Ovary (tissue), 3 donors: ENCODE results near the gene E2F6.

Source experiments
- EP300 ChIP-seq: sonication (generic); formaldehyde crosslinking; IDR thresholded peaks from one replicate; pipeline ENCODE4 v1.6.1; 2017; ENCODE audit warnings: antibody characterized with exemption
- POLR2A ChIP-seq: fragments of 450-650 bp; IDR thresholded peaks from one replicate; pipeline ENCODE4 v1.6.1; 2017; ENCODE audit warnings: antibody characterized with exemption, mild to moderate bottlenecking, moderate library complexity
- TF ChIP-seq, protein P1 (sequence below), 3 donors: fragments of 450-650 bp in 2 of 3; fragments of 200-600 bp in 1 of 3; IDR thresholded peaks; one replicate each; pipeline versions ENCODE4 v1.5.1 to v1.8.0; 2016 to 2022; ENCODE audit warnings: antibody characterized with exemption in 3 of 3, mild to moderate bottlenecking in 1 of 3
- donor health status: DM: no; HTN: no; CAD: no.

DNA sequence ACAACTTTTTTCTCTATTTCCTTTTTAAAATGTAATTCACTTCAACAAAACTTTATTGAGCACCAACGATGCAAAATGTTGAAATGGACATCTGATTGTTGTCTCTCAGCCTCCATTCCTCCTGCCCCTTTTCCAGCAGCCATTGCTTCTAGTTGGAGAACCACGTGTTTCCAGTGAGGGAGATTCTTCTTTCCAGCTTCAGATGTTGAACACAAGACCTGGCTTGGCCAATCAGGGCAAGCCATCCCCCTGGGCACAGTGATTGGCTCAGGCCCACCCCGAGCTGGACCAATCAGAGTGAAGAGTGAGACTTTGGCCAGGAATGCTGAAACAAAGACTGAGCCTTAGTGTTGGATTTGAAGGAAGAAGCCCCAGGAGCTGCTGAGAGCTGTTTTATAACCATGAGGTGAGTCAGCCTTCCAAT, 59.0 kb downstream of the E2F6 start:
- TF ChIP-seq, protein P1, sequence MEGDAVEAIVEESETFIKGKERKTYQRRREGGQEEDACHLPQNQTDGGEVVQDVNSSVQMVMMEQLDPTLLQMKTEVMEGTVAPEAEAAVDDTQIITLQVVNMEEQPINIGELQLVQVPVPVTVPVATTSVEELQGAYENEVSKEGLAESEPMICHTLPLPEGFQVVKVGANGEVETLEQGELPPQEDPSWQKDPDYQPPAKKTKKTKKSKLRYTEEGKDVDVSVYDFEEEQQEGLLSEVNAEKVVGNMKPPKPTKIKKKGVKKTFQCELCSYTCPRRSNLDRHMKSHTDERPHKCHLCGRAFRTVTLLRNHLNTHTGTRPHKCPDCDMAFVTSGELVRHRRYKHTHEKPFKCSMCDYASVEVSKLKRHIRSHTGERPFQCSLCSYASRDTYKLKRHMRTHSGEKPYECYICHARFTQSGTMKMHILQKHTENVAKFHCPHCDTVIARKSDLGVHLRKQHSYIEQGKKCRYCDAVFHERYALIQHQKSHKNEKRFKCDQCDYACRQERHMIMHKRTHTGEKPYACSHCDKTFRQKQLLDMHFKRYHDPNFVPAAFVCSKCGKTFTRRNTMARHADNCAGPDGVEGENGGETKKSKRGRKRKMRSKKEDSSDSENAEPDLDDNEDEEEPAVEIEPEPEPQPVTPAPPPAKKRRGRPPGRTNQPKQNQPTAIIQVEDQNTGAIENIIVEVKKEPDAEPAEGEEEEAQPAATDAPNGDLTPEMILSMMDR (IDR thresholded peaks at IDR 0.05): no peak
- no peak for TF ChIP-seq POLR2A
- TF ChIP-seq EP300: no peak
